Vagina (tissue), 2 donors: Measurements from ENCODE around the gene SUSD6. TPM values are rescaled to one million over a fixed set of nuclear protein-coding genes. Genes with fewer than 3 reads are reported as not detected.
"Not testable (repeated sequence)": the region's sequence is repeated elsewhere in the genome, so short reads cannot be mapped to it uniquely, and the experiment has no call there.

Experiments
- DNase-seq, 2 donors: peaks; one replicate each; pipeline ENCODE4 v3.0.0-alpha.2; 2017; ENCODE audit errors: extremely low spot score in 2 of 2
- H3K27ac ChIP-seq: fragments of 200-600 bp; sonication (generic); one replicate; pipeline ENCODE4 v1.5.1; 2019
- H3K27me3 ChIP-seq: fragments of 200-600 bp; sonication (generic); one replicate; pipeline ENCODE4 v1.5.1; 2019
- H3K36me3 ChIP-seq, 2 donors: fragments of 200-600 bp; sonication (generic); one replicate each; pipeline ENCODE4 v1.5.1; 2017 to 2019
- H3K4me1 ChIP-seq: fragments of 200-600 bp; sonication (generic); one replicate; pipeline ENCODE4 v1.5.1; 2019
- H3K4me3 ChIP-seq, 2 donors: fragments of 200-600 bp; sonication (generic); 1 replicate in 1 of 2; 2 replicates in 1 of 2; pipeline ENCODE4 v1.5.1; 2016 to 2019
- H3K9me3 ChIP-seq: fragments of 200-600 bp; sonication (generic); one replicate; pipeline ENCODE4 v1.5.1; 2019
- CTCF ChIP-seq, 3 experiments: fragments of 450-650 bp in 2 of 3; fragments of 200-600 bp in 1 of 3; sonication (generic) in 1 of 3; IDR thresholded peaks; one replicate each; pipeline ENCODE4 v1.5.1; 2017 to 2019; ENCODE audit warnings: antibody characterized with exemption in 3 of 3, mild to moderate bottlenecking in 2 of 3, moderate library complexity in 2 of 3
- POLR2A ChIP-seq, 2 donors: fragments of 450-650 bp; IDR thresholded peaks; one replicate each; pipeline ENCODE4 v1.6.1; 2017; ENCODE audit warnings: antibody characterized with exemption in 2 of 2, mild to moderate bottlenecking in 2 of 2, moderate library complexity in 2 of 2
- POLR2AphosphoS5 ChIP-seq, 2 donors: sonication (generic); formaldehyde crosslinking; IDR thresholded peaks; one replicate each; pipeline ENCODE4 v1.9.0; 2017; ENCODE audit warnings: antibody characterized with exemption in 2 of 2, mild to moderate bottlenecking in 2 of 2, low read depth in 1 of 2; ENCODE audit not compliant: insufficient read depth in 1 of 2
- intact Hi-C: fragments of 100-400 bp; cut with DNase I; formaldehyde crosslinking; loops from one replicate; pipeline ENCODE4 v1.15.1; 2023
- total RNA-seq: library from RNA; depleted of rRNA; stranded (reverse); fragments of >200 nt; gene quantifications from one replicate; pipeline ENCODE4 v1.2.3, GENCODE V29; 2016

SUSD6 gene
- total RNA-seq, 1 donor from 2014 or later, result 36.6 TPM

GRCh38 chr14:69637503-69638031 lies 26.2 kb downstream of the SUSD6 start:
- Histone ChIP-seq H3K4me1 (peaks cover 64% of the 10 kb centered on the region), H3K9me3 (no peaks in the 10 kb centered on the region), H3K27me3 (no peaks in the 10 kb centered on the region), H3K4me3 (no peak overlapping the region), H3K27ac (peak overlapping the region; percentile 33), H3K36me3 (no peaks in the 10 kb centered on the region)
- intact Hi-C loops, result no loop called here
- no peak for TF ChIP-seq POLR2AphosphoS5 (IDR thresholded peaks at IDR 0.05; ENCODE audit: insufficient read depth in 1 of 2, low read depth in 1 of 2)
- DNase-seq, result no peak

GRCh38 chr14:69640931-69641330 lies 29.5 kb downstream of the SUSD6 start:
- DNase-seq, result no peak
- Histone ChIP-seq H3K27ac (no peak overlapping the region), H3K36me3 (no peaks in the 10 kb centered on the region), H3K4me1 (peaks cover 58% of the 10 kb centered on the region), H3K27me3 (no peaks in the 10 kb centered on the region), H3K9me3 (no peaks in the 10 kb centered on the region), H3K4me3 (no peak overlapping the region)
- intact Hi-C loops, result no loop called here
- TF ChIP-seq CTCF (IDR thresholded peaks at IDR 0.05) (no peak), POLR2A (IDR thresholded peaks at IDR 0.05) (no peak), POLR2AphosphoS5 (IDR thresholded peaks at IDR 0.05; ENCODE audit: insufficient read depth in 1 of 2, low read depth in 1 of 2) (no peak)

- H3K4me3 ChIP-seq, H3K9me3 ChIP-seq, H3K27ac ChIP-seq, H3K27me3 ChIP-seq, DNase-seq, H3K36me3 ChIP-seq, intact Hi-C loops: not testable (repeated sequence)
- peaks cover 49% of the 10 kb centered on the region for H3K4me1 ChIP-seq
These were observed 30.9 kb downstream of the SUSD6 start for GRCh38 chr14:69642212-69642793.

GRCh38 chr14:69643430-69644200 lies 32.2 kb downstream of the SUSD6 start:
- TF ChIP-seq POLR2AphosphoS5 (IDR thresholded peaks at IDR 0.05; ENCODE audit: insufficient read depth in 1 of 2, low read depth in 1 of 2) (peak in 1 of 2 donors; percentile 85), POLR2A (IDR thresholded peaks at IDR 0.05) (no peak)
- intact Hi-C loops, result no loop called here
- H3K4me1 ChIP-seq, result peaks cover 49% of the 10 kb centered on the region
- H3K27ac ChIP-seq, result peak overlapping the region; percentile 45
- no peak for DNase-seq
- no peak overlapping the region for H3K4me3 ChIP-seq
- no peaks in the 10 kb centered on the region for H3K27me3 ChIP-seq
- H3K36me3 ChIP-seq, result no peaks in the 10 kb centered on the region
- H3K9me3 ChIP-seq, result no peaks in the 10 kb centered on the region

- Histone ChIP-seq H3K27me3 (no peaks in the 10 kb centered on the region), H3K4me1 (peaks cover 57% of the 10 kb centered on the region), H3K9me3 (no peaks in the 10 kb centered on the region), H3K4me3 (no peak overlapping the region), H3K36me3 (no peaks in the 10 kb centered on the region), H3K27ac (no peak overlapping the region)
- intact Hi-C loops, result no loop called here
- no peak for DNase-seq
- TF ChIP-seq POLR2AphosphoS5 (IDR thresholded peaks at IDR 0.05; ENCODE audit: insufficient read depth in 1 of 2, low read depth in 1 of 2), result no peak
- no peak for TF ChIP-seq POLR2A (IDR thresholded peaks at IDR 0.05)
- no peak for TF ChIP-seq CTCF (IDR thresholded peaks at IDR 0.05)
These were observed 33.4 kb downstream of the SUSD6 start for GRCh38 chr14:69644814-69645213.

- H3K4me1 ChIP-seq, result peaks cover 81% of the 10 kb centered on the region
- intact Hi-C loops, result no loop called here
These were observed 35.8 kb downstream of the SUSD6 start for GRCh38 chr14:69647213-69647612.

GRCh38 chr14:69647642-69648041 lies 36.2 kb downstream of the SUSD6 start:
- peak overlapping the region; percentile 72 for H3K27ac ChIP-seq
- H3K36me3 ChIP-seq, H3K4me3 ChIP-seq, H3K9me3 ChIP-seq, H3K27me3 ChIP-seq, intact Hi-C loops, DNase-seq: not testable (repeated sequence)
- H3K4me1 ChIP-seq, result peaks cover 85% of the 10 kb centered on the region

More at GRCh38 chr14:69647213-69647612, 35.8 kb downstream of the SUSD6 start:
- H3K36me3 ChIP-seq, result no peaks in the 10 kb centered on the region
- TF ChIP-seq POLR2A (IDR thresholded peaks at IDR 0.05) (no peak), POLR2AphosphoS5 (IDR thresholded peaks at IDR 0.05; ENCODE audit: insufficient read depth in 1 of 2, low read depth in 1 of 2) (no peak)
- no peak overlapping the region for H3K4me3 ChIP-seq
- no peaks in the 10 kb centered on the region for H3K9me3 ChIP-seq
- DNase-seq, result no peak
- no peak overlapping the region for H3K27ac ChIP-seq
- no peaks in the 10 kb centered on the region for H3K27me3 ChIP-seq
